SKM-1 (cell line): ENCODE results near the gene NPPB.

ENCODE experiments used
- DNase-seq: peaks from one replicate; lab custom pipeline; 2025; ENCODE audit not compliant: unreplicated experiment; lab: John Stamatoyannopoulos, UW

NPPB gene

GRCh38 chr1:11858968-11859871 is 475 bp upstream of the NPPB start:
- no peak for DNase-seq

- no peak for DNase-seq
Observed at GRCh38 chr1:11858158-11858557, 587 bp downstream of the NPPB start.

- no peak for DNase-seq
Observed at GRCh38 chr1:11857164-11857851, 1.4 kb downstream of the NPPB start.

DNA sequence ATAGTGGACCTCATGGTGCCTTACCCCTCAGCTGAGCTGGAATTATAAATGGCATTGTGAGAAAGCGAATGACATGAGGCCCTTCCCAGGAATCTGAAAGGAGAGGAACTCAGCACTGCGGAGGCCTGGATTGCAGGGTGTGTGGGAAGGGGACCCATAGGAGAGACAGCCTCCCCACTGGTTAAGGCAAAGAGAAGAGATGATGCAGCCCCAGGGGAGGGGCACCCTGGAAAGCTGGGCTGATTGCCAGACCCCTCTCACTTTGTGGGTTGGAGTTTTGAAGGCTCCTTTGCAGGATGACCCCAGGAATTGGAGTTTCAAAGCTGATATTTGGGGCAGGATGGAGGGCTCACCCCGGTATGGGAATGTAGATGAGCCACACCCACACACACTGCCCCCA is 2.0 kb downstream of the NPPB start:
- DNase-seq = no peak

- no peak for DNase-seq
Observed at GRCh38 chr1:11855430-11855829, 3.3 kb downstream of the NPPB start.

DNA sequence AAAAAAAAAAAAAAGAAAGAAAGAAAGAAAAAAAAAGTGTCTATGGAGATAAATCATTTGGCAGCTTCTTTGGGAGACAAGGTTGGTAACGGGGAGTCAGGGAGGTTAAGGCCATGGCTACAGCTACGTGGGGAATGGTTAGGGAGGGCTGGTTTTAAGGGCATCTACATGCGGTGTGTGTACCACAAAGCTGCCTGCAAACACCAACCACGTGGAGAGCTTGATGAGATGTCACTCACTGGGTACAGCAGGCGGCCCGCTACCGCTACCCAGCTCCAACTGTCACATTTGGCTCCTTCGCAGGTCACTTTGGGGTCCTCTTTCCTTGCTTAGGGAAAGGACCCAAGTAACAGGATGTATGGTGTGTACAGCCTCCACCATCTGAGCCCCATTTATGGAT is 4.2 kb downstream of the NPPB start:
- no peak for DNase-seq

GRCh38 chr1:11851180-11851579 is 7.6 kb downstream of the NPPB start:
- DNase-seq = peak; percentile 96

- DNase-seq = no peak
Observed at GRCh38 chr1:11850156-11850555, 8.6 kb downstream of the NPPB start.

DNA sequence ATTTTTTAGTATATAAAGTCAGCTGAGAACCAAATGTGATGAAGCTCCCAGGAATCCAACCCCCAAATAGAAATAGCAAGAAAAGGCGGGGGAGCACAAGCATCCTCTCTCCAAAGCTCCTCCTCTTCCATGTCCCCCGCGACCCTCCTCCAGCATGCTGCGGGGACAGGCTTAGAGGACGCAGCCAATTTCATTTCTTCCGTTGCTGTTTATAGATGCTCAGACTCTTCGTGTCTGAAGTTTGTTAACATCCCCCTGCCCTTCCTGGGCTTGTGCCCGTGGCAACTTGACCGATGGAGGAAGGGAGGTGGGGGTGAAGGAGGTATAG is 10.4 kb downstream of the NPPB start:
- no peak for DNase-seq

DNA sequence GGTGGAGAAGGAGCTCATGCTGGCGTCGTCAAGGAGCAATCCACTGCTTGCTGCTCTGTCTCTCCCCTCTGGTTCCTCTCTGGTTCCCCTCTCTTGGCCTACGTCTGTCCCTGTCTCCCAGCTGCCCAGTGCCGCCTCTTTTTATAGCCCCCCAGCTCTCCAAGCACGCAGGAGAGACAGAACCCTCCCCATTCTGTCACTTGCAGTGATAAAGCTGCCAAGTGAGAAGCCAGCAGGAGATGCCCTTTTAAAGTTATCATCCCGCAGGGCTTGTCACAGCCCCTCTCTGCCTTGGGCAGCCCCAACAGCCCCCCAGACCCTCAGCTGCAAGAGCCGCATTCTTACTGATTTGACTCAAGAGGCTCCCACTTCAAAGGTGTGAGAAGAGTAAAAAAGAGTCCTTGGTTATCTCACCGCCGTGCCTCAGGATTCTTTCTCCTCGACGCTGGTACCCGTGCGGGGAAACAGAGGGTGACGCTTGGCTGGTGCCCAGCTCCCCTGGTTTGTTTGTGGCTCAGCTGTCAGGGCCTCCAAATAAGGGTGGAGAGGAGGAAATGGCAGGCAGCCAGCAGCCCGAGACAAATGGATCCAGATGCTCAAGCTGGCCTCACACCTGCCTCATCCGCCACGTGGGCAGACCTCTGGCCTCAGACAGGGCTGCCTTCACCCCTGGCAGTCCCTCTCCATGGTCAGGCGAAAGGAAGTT is 10.9 kb downstream of the NPPB start, which contains the start of gene NPPA:
TSS of gene NPPA (minus strand) at position 117 of the 706 bp plus-strand sequence. CDS start at position 18, 99 bp downstream.
- DNase-seq = no peak

DNA sequence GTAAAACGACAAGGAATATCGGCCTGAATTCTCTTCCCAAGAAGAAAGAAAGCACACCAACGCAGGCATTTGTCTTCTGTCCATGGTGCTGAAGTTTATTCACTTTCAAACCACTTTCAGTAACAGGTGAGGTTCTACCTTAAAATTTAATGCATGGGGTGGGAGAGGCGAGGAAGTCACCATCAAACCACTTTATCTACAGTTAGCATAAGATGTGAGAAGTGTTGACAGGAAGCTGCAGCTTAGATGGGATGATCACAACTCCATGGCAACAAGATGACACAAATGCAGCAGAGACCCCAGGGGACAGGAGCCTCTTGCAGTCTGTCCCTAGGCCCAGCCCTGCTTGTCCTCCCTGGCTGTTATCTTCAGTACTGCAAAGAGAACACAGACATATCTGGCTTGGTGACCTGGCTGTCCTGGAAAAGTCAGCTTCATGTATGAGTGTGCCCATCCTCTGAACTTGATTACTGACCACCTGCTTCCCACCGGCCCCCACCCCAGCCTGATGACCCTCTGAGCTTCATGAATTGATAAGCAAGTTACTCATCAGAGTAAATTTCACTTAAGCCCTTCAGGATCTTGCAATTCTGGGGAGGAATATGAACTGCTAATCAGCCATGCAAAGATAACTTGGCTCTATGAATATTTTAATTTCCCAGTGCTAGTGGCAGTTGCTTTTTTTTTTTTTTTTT is 13.0 kb downstream of the NPPB start:
- DNase-seq = no peak

DNA sequence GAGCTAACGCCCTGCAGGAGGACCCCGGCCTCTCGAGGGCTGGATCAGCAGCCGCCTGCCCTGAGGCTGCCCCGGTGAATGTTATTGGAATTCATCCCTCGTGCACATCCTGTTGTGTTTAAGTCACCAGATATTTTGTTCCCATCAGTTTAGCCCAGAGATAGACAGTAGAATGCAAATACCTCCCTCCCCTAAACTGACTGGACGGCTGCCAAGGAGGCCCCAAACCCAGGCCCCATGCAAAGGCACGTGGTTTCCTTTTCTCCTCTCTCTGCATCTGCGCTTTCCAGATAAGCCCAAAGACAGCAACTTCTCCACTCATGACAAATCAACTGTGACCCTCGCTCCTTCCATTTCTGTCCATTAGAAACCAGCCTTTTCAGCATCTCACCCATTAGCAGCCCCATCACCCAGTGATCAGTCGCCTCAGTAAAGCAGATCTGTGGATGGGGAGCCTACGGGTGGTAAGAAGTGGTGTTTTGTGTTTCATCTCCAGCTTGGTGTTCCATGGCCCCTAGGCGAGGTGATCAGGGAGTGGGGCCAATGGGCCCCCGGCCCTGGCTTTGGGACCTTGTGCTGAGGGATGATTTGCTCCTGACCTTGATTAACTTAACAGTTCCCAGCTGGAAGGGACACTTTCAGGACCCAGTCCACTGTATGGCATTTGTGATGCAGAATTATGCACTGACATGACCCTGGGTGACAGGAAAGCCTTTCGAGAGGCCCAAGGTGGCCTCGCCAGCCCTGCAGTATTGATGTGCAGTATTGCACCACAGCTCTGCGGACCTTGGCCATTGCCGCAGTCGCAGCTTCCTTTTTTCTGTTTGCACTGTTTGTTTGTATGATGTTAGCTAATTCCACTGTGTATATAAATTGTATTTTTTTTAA is 16.3 kb downstream of the NPPB start:
- DNase-seq = peak; percentile 56

DNA sequence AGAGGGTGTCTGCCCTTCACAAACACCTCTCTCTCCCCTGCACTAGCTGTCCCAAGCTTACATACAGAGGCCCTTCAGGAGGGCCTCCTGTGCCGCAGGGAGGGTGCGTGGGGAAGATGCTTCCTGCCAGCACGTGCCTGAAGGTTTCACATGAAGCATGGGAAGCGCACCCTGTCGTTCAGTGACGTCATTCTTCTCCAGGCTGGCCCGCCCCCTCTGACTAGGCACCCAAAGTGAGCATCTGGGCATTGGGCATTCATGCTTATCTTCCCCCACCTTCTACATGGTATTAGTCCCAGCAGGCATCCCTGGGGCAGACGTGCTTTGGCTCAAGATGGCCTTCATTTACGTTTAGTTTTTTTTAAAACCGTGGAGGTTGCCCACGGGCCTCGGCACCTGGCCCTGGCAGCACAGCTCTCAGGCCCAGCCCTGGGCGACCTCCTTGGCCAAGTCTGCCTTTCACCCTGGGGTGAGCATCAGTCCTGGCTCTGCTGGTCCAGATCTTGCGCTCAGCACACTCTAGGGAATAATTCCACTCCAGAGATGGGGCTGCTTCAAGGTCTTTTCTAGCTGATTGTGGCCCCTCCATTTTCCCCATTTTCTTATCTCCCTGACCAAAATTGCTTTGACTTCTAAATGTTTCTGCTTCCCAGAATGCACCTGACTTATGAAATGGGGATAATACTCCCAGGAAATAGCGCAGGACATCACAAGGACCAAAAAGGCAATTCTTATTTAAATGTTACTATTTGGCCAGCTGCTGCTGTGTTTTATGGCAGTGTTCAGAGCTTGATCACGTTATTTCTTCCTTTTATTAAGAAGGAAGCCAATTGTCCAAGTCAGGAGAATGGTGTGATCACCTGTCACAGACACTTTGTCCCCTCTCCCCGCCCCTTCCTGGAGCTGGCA is 17.2 kb downstream of the NPPB start:
- no peak for DNase-seq

DNA sequence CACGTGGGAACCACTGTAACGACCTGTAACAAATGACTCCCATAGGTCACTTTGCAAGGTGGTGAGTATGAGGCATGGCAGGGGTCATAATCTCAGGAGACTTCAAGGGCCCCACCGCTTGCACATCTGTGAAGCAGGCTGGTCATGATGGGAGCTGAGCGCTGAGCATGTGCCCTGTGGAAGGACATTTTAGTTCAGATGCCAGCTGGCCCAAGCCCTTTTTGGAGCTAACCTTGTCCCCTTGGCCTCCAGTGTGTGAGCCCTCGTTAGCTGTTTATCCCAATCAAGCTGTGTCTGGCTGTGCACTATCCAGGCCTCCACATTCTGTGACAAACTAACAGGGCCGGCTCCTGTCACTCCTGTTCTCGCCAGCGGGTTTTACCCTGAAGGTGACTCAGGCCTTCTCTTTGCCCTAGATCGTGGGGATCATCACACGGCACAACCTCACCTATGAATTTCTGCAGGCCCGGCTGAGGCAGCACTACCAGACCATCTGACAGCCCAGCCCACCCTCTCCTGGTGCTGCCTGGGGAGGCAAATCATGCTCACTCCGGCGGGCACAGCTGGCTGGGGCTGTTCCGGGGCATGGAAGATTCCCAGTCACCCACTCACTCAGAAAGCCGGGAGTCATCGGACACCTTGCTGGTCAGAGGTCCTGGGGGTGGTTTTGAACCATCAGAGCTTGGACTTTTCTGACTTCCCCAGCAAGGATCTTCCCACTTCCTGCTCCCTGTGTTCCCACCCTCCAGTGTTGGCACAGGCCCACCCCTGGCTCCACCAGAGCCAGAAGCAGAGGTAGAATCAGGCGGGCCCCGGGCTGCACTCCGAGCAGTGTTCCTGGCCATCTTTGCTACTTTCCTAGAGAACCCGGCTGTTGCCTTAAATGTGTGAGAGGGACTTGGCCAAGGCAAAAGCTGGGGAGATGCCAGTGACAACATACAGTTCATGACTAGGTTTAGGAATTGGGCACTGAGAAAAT is 18.7 kb downstream of the NPPB start:
- no peak for DNase-seq

DNA sequence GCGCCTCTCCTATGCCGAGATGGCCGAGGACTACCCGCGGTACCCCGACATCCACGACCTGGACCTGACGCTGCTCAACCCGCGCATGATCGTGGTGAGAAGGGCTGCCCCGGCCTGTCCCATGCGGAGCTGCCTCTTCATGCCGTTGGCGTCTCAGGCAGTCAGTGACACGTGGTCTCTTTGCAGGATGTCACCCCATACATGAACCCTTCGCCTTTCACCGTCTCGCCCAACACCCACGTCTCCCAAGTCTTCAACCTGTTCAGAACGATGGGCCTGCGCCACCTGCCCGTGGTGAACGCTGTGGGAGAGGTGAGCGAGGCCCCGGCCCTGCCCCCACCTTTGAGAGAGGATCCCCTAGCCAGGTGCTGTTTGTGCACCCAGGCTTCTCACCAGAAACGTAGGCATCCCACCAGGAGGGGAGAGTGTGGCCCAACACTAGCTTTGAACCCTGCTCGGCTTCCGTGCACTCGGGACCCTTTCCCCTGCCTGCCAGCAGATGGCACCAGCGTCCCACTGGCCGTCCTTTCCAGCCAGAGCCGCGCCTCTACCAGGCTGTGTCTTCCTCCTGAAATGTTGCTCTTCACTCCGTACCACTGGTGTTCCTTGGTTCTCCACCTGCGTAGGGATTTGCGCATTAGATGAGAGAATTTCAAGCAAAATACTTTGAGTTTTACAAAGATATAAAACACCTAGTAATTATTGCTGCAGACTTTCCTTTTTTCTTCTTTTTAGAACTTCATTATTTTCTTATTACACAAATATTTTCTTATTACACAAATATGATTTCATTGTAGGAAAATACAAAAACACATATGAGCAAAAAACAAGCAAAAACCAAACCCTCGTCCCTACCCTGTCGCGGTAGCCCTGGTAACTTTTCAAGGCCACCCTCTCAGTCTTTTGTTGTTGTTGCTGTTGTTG is 20.1 kb downstream of the NPPB start:
- peak; percentile 50 for DNase-seq

GRCh38 chr1:11837767-11838348 is 20.9 kb downstream of the NPPB start:
- no peak for DNase-seq
